Osteocyte (in vitro differentiated cells): Measurements from ENCODE around the gene PTGER3. TPM values are rescaled to one million over a fixed set of nuclear protein-coding genes. Genes with fewer than 3 reads are reported as not detected.

ENCODE experiments used
- DNase-seq: peaks from one replicate; pipeline ENCODE4 v3.0.0; 2021; ENCODE audit warnings: mixed read lengths; ENCODE audit not compliant: unreplicated experiment; ENCODE audit errors: extremely low spot score
- H3K27ac Mint-ChIP-seq: one replicate; pipeline ENCODE4 v1.8.0; 2021; ENCODE audit warnings: mild to moderate bottlenecking, mixed read lengths; ENCODE audit not compliant: unreplicated experiment
- H3K27me3 Mint-ChIP-seq: one replicate; pipeline ENCODE4 v1.8.0; 2021; ENCODE audit warnings: mixed read lengths; ENCODE audit not compliant: unreplicated experiment
- H3K36me3 Mint-ChIP-seq: one replicate; pipeline ENCODE4 v1.8.0; 2021; ENCODE audit warnings: mixed read lengths; ENCODE audit not compliant: unreplicated experiment
- H3K4me1 Mint-ChIP-seq: one replicate; pipeline ENCODE4 v1.8.0; 2021; ENCODE audit warnings: mixed read lengths; ENCODE audit not compliant: unreplicated experiment
- H3K4me3 Mint-ChIP-seq: one replicate; pipeline ENCODE4 v1.8.0; 2021; ENCODE audit warnings: mild to moderate bottlenecking, moderate library complexity, mixed read lengths; ENCODE audit not compliant: unreplicated experiment
- H3K9me3 Mint-ChIP-seq: one replicate; pipeline ENCODE4 v1.8.0; 2021; ENCODE audit warnings: mixed read lengths; ENCODE audit not compliant: unreplicated experiment
- total RNA-seq: library from RNA; stranded (reverse); gene quantifications from 2 replicates; pipeline ENCODE4 v1.2.1, GENCODE V29; 2021
- TF ChIP-seq, protein P1 (sequence below): fragments of 200-600 bp; sonication (generic); IDR thresholded peaks from 2 replicates; pipeline ENCODE4 v1.5.0; 2021; ENCODE audit warnings: antibody characterized with exemption, mild to moderate bottlenecking, moderate library complexity

Gene PTGER3
- total RNA-seq, 1 donor from 2014 or later = not detected

GRCh38 chr1:70980361-70980760, 67.3 kb downstream of the PTGER3 start:
- TF ChIP-seq, protein P1, sequence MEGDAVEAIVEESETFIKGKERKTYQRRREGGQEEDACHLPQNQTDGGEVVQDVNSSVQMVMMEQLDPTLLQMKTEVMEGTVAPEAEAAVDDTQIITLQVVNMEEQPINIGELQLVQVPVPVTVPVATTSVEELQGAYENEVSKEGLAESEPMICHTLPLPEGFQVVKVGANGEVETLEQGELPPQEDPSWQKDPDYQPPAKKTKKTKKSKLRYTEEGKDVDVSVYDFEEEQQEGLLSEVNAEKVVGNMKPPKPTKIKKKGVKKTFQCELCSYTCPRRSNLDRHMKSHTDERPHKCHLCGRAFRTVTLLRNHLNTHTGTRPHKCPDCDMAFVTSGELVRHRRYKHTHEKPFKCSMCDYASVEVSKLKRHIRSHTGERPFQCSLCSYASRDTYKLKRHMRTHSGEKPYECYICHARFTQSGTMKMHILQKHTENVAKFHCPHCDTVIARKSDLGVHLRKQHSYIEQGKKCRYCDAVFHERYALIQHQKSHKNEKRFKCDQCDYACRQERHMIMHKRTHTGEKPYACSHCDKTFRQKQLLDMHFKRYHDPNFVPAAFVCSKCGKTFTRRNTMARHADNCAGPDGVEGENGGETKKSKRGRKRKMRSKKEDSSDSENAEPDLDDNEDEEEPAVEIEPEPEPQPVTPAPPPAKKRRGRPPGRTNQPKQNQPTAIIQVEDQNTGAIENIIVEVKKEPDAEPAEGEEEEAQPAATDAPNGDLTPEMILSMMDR = no peak
- no peaks in the 10 kb centered on the region for H3K4me1 Mint-ChIP-seq
- H3K9me3 Mint-ChIP-seq = no peaks in the 10 kb centered on the region
- H3K27me3 Mint-ChIP-seq = peaks cover 14% of the 10 kb centered on the region
- DNase-seq = no peak
- H3K36me3 Mint-ChIP-seq = no peaks in the 10 kb centered on the region
- H3K27ac Mint-ChIP-seq = no peak overlapping the region
- no peak overlapping the region for H3K4me3 Mint-ChIP-seq

- Mint-ChIP-seq H3K4me1 (no peaks in the 10 kb centered on the region), H3K27ac (no peak overlapping the region), H3K27me3 (peaks cover 14% of the 10 kb centered on the region), H3K4me3 (no peak overlapping the region), H3K9me3 (no peaks in the 10 kb centered on the region), H3K36me3 (no peaks in the 10 kb centered on the region)
- TF ChIP-seq, protein P1 = no peak
- DNase-seq = no peak
Measured at GRCh38 chr1:70979881-70980280, 67.7 kb downstream of the PTGER3 start.

- DNase-seq = no peak
- H3K9me3 Mint-ChIP-seq = no peaks in the 10 kb centered on the region
- H3K36me3 Mint-ChIP-seq = no peaks in the 10 kb centered on the region
- H3K27me3 Mint-ChIP-seq = peaks cover 16% of the 10 kb centered on the region
- H3K27ac Mint-ChIP-seq = no peak overlapping the region
- no peaks in the 10 kb centered on the region for H3K4me1 Mint-ChIP-seq
- TF ChIP-seq, protein P1 = no peak
- H3K4me3 Mint-ChIP-seq = no peak overlapping the region
Measured at GRCh38 chr1:70979313-70979712, 68.3 kb downstream of the PTGER3 start.

DNA sequence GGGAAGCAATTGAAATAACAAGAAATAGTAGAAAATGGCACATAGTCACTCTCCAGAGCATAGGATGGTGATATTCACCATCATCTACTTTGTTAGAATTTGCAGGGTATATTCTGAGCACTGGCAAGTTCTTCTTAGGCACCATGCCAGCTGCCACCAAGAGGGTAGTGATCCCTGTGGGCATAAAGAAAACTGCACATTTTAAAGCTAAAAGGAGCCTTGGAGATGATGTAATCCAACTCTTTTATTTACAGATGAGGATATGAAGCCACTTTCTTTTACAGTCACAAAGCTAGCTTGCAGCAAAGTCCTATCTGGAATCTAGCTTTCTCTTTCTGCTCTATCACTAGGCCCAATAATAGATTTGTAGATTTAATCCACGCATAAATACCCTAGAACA, 69.0 kb downstream of the PTGER3 start:
- H3K4me1 Mint-ChIP-seq = no peaks in the 10 kb centered on the region
- no peaks in the 10 kb centered on the region for H3K9me3 Mint-ChIP-seq
- no peak for DNase-seq
- TF ChIP-seq, protein P1 = no peak
- H3K27ac Mint-ChIP-seq = no peak overlapping the region
- H3K27me3 Mint-ChIP-seq = peaks cover 20% of the 10 kb centered on the region
- H3K4me3 Mint-ChIP-seq = no peak overlapping the region
- H3K36me3 Mint-ChIP-seq = no peaks in the 10 kb centered on the region

- H3K9me3 Mint-ChIP-seq = no peaks in the 10 kb centered on the region
- no peaks in the 10 kb centered on the region for H3K36me3 Mint-ChIP-seq
- no peak overlapping the region for H3K4me3 Mint-ChIP-seq
- H3K27me3 Mint-ChIP-seq = peaks cover 22% of the 10 kb centered on the region
- TF ChIP-seq, protein P1 = no peak
- no peak overlapping the region for H3K27ac Mint-ChIP-seq
- DNase-seq = no peak
- no peaks in the 10 kb centered on the region for H3K4me1 Mint-ChIP-seq
Measured at GRCh38 chr1:70977575-70977974, 70.0 kb downstream of the PTGER3 start.
